ENCODE data around the gene DSTYK.

The DSTYK gene

DNA sequence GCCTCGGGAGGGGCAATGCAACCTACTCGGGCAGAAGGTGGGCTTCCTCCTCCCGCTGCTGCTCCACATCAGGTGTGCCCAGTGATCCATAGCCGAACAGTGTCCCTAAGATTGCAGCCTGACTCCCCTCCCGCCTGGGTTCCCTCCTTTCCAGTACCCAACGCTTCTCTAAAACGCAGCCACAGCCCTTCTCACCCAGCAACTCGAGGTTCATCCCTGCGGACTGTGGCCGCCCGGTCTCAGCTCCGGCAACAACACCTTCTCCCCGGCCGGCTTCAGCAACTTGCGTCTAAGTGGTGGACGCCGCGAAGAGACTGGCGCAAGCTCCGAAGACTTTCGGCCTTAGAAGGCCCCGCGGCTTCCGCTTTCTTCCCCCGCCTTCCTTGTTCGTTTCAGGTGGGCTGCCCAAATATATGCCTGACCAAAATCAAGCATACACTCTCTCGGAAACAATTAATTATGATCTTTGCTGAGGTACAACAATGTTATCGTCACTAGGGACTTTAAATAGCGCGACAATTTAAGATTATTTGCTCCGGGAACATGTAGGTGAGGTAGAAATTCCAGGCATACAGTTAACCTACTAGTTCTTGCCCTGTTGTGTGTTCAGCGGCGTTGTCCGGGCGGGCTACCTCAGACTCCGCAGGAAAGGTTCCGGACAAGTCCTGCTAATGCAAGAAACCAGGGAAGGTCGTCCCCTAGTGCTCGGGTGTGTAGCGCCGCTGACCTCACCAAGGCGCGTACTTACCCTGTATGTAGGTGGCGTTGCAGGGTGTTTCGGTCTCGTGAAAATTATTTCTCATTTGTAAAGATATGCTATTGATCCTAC, 89.6 kb downstream of the DSTYK start, which contains the start of gene RBBP5:
Gene RBBP5, minus strand, starts transcription at position 319 of the 829 bp plus-strand sequence. Its CDS starts 105 bp downstream, at position 214.
- DNase-seq, result peak; percentile 92 to 97

DNA sequence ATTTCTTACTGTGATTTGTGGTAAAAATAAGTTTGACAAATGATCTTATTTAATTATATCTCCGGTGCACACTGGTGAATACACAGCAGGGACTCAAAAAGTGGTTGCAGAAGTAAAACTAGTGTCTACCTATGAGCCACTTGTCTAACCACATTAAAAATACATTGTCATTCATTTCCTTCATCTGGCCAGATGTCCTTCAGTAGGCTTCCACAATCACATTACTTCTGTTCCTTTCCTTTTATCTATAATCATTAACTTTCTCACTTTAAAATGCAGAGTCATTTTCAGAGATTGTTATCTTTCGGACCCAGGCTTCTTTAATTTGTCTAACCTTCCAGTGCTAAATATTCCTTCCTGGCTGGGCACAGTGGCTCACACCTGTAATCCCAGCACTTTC, 92.8 kb downstream of the DSTYK start:
- no peak for DNase-seq

DNA sequence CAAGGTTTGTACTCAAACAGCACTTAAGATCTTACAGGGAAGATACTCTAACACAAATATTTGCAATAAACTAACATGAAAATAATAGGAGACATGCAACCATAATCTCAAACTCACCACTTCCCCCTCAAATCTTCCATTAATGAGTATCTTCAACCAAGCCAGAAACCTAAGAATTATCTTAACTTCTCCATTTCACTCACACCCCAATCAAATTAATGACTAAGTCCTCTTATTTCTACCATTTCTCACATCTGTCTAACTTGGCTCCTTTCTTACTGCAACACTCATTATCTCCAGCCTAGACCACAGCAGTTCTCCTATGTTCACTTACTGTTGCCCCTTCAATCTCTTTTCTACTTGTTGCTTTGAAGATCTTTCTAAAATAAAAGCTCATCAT, 100.1 kb downstream of the DSTYK start:
- no peak for DNase-seq

DNA sequence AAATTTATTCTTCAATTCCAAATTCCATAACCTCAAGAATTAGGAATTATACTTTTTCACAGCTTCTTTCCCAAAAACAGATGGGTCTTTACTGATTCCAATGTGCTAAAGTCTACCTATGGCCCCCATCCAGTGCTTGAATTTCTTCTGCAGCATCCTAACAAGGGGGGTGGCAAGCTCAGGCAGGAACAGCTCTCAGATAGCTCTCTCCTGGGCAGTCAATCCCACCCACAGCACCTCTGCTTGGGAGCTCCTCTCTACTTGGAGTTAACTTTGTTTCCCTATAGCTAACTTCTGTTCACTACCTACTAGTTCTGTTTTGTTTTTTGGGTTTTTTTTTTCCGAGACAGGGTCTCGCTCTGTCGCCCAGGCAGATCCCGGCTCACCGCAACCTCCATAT, 101.8 kb downstream of the DSTYK start:
- DNase-seq, result no peak

DNA sequence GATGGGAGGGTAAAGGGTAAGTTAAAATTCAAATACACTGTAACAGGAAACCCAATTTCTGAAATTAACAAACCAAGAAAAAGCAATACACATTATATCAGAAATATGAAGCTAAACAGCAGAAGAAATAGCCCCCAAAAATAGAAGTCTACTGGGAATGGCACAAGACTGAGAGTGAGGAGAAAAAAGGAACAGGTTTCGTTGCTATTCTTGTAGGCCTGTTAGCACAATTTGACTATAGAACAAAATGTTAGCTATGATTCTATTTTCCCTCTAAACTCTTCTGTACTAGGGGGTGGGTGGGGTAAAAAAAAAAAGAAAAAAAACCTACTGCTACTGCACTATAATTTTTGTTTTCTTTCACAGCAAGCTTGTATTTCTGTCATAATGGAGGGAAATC, 102.2 kb downstream of the DSTYK start:
- DNase-seq, result no peak

DNA sequence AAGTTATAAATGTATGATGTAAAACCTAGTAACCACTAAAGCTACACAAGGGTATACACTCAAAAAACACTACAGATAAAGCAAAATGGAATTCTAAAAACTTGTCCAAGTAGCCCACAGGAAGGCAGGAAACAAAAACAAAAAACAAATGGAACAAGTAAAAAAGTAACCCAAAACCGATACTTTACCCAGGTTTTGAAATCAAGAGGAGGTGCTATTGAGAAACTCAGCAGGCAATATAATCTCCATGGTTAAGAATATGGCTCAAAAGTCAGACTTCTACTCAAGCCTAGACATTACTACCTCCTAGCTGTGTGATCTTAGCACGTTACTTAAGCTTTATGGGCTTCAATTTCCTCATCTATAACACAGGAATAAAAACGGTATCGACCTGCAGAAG, 103.0 kb downstream of the DSTYK start:
- DNase-seq, result no peak

DNA sequence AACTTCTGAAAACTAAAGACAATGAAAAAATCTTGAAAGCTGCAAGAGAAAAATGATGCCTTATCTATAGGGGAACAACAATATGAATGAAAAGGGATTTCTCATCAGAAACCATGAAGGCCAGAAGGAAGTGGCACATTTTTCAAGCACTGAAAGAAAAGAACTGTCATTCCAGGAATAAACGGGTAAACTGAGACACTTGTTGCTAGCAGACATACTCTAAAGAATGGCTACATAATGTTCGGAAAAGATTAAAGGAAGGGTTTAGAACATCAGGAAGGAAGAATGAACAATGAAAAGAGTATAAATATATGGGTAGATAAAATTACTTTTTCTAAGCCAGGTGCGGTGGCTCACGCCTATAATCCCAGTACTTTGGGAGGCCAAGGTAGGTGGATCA, 104.2 kb downstream of the DSTYK start:
- no peak for DNase-seq

DNA sequence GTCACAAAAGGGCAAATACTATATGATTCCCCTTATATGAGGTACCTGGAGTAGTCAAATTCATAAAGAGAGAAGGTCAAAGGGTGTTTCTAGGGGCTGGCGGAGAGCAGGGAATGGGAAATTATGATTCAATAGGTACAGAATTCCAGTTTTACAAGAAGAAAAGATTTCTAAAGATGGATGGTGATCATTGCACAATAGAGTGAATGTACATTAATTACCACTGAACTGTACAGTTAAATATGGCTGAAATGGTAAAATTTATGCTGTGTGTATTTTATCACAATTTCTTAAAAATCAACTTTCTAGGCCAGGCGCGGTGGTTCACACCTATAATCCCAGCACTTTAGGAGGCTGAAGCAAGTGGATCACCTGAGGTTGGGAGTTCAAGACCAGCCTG, 109.1 kb downstream of the DSTYK start:
- no peak for DNase-seq

DNA sequence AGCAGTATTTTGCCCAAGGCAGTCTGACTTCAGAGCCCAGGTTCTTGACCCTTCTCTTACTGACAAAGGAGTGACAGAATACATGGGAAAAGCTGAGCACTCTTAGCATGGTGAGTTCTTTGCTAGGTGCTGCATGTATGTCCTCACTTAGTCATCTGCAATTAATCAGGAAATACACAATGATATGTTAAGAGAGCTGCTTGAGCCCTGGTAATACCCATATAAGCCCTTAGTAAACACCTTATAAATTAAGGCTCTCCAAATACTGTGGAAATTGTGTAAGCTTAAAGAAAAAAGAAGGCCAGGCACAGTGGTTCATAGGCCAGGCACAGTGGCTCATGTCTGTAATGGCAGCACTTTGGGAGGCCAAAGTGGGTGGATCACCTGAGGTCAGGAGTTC, 113.3 kb downstream of the DSTYK start:
- DNase-seq, result no peak

DNA sequence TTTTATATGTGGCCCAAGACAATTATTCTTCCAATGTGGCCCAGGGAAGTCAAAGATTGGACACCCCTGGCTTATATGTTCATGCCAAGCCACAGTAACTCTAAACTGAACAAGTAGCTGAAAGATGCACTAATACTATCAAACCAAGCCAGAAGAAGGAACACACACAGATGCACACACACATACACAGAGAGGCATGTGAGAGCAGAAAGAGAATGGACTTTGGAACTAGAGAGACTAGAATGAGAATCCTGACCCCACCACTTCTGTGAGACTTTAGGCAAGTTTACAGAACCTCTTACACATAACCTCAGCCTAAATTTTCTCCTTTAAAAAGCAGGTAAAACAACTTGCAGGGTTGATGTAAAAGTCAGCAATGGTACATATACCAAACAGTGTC, 116.1 kb downstream of the DSTYK start:
- DNase-seq, result no peak

All from activated CD4-positive, alpha-beta T cell treated with anti-CD3 and anti-CD28 coated beads for 4 hours (primary cell).